A549 (cell line): Measurements from ENCODE around the gene E2F7.

Experiments
- CTCF ChIP-seq: fragments of >200 bp; sonication (Bioruptor Twin); formaldehyde crosslinking; IDR thresholded peaks from 3 replicates; pipeline ENCODE4 v1.5.1; 2016
- ESRRA ChIP-seq: fragments of 150-350 bp; IDR thresholded peaks from 2 replicates; pipeline ENCODE4 v1.6.1; 2014; ENCODE audit warnings: mild to moderate bottlenecking, low read length, borderline replicate concordance
- HDAC2 ChIP-seq: fragments of 200-600 bp; sonication (generic); IDR thresholded peaks from 2 replicates; pipeline ENCODE4 v1.6.1; 2016
- NR3C1 ChIP-seq: fragments of >200 bp; sonication (Bioruptor Twin); formaldehyde crosslinking; IDR thresholded peaks from 3 replicates; pipeline ENCODE4 v1.6.1; 2017
- REST ChIP-seq: fragments of 200-600 bp; sonication (generic); IDR thresholded peaks from 2 replicates; pipeline ENCODE4 v1.6.1; 2016; ENCODE audit warnings: antibody characterized with exemption, mild to moderate bottlenecking, moderate library complexity

- TF ChIP-seq NR3C1 (no peak), ESRRA (no peak), CTCF (no peak), REST (no peak), HDAC2 (no peak)
These were observed 38.9 kb upstream of the E2F7 start for GRCh38 chr12:77104286-77104685.
